ENCODE data around the gene NPDC1. TPM values are rescaled to one million over a fixed set of nuclear protein-coding genes. Genes with fewer than 3 reads are reported as not detected.

The NPDC1 gene
- total RNA-seq, 4 donors from 2014 or later, result 25.2 to 221 (median 59.2) TPM

DNA sequence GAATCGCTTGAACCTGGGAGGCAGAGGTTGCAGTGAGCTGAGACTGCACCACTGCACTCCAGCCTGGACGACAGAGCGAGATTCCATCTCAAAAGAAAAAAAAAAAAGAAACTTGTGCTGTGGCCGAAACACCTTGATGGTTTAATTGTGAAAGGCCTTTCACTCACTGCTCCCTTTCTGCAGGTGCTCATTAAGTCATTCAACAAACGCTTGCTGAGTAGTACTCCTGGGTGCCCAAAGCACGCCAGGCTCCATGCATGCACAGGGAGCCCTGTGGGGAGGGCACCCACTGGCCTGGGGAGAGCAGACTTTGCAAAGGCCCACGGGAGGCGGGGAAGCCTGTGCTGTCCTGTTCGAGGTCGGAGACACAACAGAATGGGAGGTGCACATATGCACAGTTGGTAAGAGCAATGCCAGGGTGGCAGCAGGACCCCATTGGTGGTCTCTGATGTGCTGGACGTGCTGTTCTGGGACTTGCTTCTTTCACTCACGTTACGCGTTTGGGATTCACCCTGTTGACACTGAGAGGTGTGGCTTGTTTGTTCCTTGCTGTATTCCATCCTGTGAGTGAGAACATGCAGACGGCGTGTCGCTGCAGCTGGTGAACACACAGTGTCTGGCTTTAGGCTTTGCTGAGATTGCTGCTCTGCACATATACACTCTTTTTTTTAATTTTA, 10.9 kb upstream of the NPDC1 start:
- Histone ChIP-seq H3K9me3 (no peaks in the 10 kb centered on the region), H3K4me3 (no peak overlapping the region), H3K27me3 (peaks cover 0 to 5% of the 10 kb centered on the region in 2 donors), H3K27ac (no peak overlapping the region), H3K36me3 (no peaks in the 10 kb centered on the region), H3K4me1 (peaks cover 6 to 29% of the 10 kb centered on the region in 2 donors)
- intact Hi-C loops (cut with DNase I; ENCODE audit: low total_unique reads), result no loop called here
- no peak for DNase-seq
- no peak for TF ChIP-seq POLR2A (IDR thresholded peaks at IDR 0.05)
- TF ChIP-seq, protein P1, sequence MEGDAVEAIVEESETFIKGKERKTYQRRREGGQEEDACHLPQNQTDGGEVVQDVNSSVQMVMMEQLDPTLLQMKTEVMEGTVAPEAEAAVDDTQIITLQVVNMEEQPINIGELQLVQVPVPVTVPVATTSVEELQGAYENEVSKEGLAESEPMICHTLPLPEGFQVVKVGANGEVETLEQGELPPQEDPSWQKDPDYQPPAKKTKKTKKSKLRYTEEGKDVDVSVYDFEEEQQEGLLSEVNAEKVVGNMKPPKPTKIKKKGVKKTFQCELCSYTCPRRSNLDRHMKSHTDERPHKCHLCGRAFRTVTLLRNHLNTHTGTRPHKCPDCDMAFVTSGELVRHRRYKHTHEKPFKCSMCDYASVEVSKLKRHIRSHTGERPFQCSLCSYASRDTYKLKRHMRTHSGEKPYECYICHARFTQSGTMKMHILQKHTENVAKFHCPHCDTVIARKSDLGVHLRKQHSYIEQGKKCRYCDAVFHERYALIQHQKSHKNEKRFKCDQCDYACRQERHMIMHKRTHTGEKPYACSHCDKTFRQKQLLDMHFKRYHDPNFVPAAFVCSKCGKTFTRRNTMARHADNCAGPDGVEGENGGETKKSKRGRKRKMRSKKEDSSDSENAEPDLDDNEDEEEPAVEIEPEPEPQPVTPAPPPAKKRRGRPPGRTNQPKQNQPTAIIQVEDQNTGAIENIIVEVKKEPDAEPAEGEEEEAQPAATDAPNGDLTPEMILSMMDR (IDR thresholded peaks at IDR 0.05), result no peak

DNA sequence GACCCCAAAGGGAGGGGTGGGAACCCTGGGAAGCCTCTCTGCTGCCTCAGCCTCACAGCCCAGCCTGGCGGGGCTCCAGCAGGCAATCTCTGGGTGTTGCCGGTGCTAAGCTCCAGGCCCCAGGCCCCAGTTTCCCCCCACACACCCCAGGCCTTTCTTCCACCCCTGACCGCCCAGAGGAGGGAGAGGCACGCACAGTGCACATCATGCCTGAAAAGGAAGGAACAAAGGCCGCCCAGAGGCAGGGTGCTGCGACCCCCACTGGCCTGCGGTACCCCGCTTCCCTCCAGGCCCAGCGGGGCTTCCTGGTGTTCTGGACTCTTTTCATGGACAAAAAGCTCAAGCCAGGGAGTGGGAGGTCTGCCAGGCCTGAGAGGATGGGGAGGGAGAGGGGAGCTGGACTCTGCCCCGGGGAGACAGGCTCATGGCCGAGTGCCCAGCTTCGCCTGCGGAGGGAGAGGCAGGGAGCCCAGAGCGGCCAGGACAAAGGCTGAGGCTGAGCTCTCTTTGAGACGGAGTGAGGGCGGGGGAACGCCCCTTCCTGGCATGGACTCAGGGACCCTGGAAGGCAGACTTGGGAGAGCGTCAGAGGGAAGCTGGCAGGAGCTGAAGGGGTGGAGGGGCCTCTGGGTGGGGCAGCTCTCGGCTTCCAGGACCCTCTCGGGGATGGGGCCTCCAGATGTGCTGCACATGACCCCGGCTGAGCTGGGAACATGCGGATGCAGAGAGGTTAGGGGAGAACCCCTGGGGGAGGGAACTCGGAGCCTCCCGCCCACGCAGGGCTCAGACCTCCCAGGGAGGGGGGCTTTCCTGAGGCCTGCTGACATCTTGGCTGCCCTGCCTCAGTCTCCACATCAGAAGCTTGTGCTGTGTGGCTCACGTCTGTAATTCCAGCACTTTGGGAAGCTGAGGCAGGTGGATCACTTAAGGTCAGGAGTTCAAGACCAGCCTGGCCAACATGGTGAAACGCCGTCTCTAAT, 9.7 kb upstream of the NPDC1 start:
- H3K27me3 ChIP-seq, result peaks cover 0 to 5% of the 10 kb centered on the region in 2 donors
- no peaks in the 10 kb centered on the region for H3K36me3 ChIP-seq
- H3K9me3 ChIP-seq, result no peaks in the 10 kb centered on the region
- no peak overlapping the region for H3K4me3 ChIP-seq
- no peak for TF ChIP-seq POLR2A (IDR thresholded peaks at IDR 0.05)
- TF ChIP-seq, protein P1 (IDR thresholded peaks at IDR 0.05), result no peak
- intact Hi-C loops (cut with DNase I; ENCODE audit: low total_unique reads), result no loop called here
- H3K4me1 ChIP-seq, result peaks cover 6 to 29% of the 10 kb centered on the region in 2 donors
- peak overlapping the region; percentile 58 to 65 for H3K27ac ChIP-seq
- peak; percentile 89 to 94 for DNase-seq

DNA sequence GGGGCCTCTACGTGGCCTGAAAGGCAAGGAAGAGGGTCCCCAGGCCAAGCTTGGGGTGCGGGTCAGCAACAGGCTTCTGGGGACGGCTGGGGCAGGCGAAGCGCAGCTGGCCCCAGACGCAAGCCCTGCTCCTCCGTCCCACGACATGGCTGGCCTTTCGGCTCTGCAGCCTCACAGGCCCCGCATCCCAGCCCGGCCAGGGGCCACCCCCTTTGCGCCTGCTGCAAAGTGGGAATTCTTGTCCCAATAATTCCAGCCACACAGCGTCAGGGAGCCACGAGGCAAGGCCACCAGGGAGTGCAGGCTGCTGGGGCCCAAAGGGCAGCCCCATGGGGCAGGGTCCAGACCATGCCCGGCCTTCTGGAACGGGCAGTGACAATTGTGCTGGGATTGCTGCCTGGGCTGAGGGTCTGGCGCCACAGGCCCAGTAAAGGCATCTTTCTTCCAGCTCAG, 9.0 kb upstream of the NPDC1 start:
- Histone ChIP-seq H3K27me3 (peaks cover 0 to 5% of the 10 kb centered on the region in 2 donors), H3K4me3 (no peak overlapping the region), H3K27ac (peak overlapping the region; percentile 58 to 65), H3K36me3 (no peaks in the 10 kb centered on the region), H3K9me3 (no peaks in the 10 kb centered on the region), H3K4me1 (peaks cover 6 to 29% of the 10 kb centered on the region in 2 donors)
- no peak for DNase-seq
- intact Hi-C loops (cut with DNase I; ENCODE audit: low total_unique reads), result no loop called here
- TF ChIP-seq, protein P1 (IDR thresholded peaks at IDR 0.05), result no peak
- no peak for TF ChIP-seq POLR2A (IDR thresholded peaks at IDR 0.05)

DNA sequence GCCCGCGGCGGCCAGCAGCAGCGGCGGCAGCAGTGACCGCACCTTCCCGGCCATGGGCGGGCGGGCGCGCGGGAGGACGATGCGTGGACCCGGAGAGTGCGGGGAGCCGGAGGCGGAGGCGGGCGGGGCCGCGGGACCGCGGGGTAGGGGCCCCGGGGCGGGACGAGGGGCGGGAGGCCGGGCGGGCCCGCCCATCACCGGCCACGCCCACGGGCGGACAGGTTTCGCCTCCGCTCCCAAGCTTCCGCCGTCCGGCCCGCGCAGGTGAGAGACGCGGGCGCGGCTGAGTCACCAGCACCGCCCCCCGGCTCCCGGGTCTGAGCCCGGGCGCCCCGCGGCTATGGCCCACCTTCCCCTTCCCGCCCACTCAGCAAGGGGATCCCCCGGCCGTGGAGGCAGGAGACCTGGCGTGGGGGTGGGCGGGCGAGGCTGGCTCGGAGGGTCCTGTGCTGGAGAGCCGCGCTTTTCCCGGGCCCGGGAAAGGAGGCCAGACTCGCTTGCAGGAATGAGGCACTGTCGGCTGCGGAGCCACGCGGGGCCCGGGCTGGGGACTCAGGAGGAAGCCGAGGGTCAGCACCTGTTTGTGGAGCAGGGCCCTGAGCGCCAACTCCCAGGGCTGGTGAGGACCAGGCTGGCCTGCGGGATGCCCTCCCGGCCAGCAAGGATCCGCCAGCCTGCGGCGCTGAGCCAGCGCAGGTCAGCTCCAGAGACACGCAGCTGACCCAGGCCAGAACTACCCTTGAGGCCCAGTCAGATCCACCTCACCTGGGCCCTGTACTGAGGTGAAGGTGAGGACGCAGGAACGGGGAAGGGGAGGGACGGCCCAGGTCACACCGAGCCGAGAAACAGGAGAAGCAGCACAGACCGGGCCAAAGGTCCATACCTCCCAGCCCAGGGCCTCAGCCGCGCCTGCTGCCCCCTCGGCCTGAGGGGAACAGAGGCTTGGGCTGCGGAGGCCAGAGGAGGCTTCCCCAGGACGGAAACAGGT, 8.3 kb upstream of the NPDC1 start, which contains the start of gene ENTPD2:
ENTPD2 (minus strand) TSS at position 118 of the 988 bp plus-strand sequence; CDS start at position 54, 64 bp downstream.
- H3K4me3 ChIP-seq, result peak within 1 kb of the TSS in 1 of 2 donors; percentile 19
- peak within 1 kb of the TSS in 1 of 2 donors; percentile 65 for H3K27ac ChIP-seq
- intact Hi-C loops (cut with DNase I; ENCODE audit: low total_unique reads), result no loop called here
- TF ChIP-seq, protein P1 (IDR thresholded peaks at IDR 0.05), result no peak
- TF ChIP-seq POLR2A (IDR thresholded peaks at IDR 0.05), result no peak
- H3K9me3 ChIP-seq, result no peaks in the 10 kb centered on the region
- H3K27me3 ChIP-seq, result peaks cover 5% of the 10 kb centered on the region in 2 donors
- DNase-seq, result no peak
- no peaks in the 10 kb centered on the region for H3K36me3 ChIP-seq
- peaks cover 6 to 29% of the 10 kb centered on the region in 2 donors for H3K4me1 ChIP-seq
